CD4-positive, alpha-beta T cell treated with Interleukin-15 for 1 hour (primary cell): ENCODE measurements around the gene POGZ.
A peak's percentile ranks its signal among the peaks of the same experiment; 100 is the strongest.
"Not testable (repeated sequence)": the region's sequence is repeated elsewhere in the genome, so short reads cannot be mapped to it uniquely, and the experiment has no call there.

Experiments used
- DNase-seq: peaks from one replicate; pipeline ENCODE4 v3.0.0-alpha.2; 2020

POGZ gene

DNA sequence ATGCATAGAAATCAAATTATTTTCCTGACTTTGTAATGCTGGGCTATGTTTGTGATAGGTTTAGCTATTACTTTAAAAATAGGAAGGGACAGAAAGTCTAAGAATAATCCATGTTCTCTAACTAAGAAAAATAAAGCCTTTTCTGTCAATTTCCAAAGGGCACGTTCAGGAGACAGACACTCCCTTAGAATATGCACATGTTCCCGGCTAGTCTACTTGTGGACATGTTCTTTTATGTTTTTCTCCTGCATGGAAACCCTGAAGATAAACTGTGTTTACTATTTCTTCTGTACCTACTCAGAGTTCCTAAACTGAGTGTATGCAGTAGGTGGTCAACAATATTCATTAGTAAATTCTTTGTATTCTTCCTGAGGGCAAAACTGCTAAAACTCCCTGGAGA lies 47.4 kb downstream of the POGZ start:
- no peak for DNase-seq

DNA sequence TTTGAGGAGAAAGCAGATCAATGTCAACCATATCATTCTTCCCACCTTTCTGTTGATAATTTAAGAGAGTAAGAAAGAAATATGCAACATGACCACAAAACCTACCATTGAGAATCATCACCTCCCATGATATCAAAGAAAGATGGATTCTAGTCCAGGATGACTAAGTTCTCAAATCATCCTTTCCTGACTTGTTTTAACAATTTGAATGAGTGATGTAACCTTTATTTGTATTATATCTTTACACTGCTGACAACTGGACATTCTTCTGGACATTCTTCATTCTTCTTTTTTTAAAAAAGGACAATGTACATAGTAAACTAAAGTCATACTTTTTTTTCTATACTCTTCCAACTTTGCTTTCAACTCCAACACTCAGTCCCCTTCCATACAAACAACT lies 50.4 kb downstream of the POGZ start:
- DNase-seq, result no peak

DNA sequence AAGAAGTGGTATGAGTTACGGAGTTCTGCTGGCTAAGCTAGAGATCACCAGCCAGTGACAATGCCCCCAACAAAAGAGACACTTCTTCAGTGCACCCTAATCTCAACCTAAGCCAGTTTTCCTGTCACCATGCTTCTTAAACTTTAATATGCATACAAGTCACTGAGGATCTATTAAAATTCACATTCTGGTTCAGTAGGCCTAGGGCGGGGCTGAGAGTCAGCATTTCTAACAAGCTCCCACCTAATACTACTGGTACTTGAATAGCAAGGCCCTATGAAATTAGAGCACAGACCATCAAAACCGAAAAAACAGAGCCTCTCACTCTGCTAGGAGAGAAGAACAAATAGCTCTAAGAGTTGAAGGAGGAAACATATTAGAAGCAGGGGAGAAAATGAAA lies 52.0 kb downstream of the POGZ start:
- no peak for DNase-seq

DNA sequence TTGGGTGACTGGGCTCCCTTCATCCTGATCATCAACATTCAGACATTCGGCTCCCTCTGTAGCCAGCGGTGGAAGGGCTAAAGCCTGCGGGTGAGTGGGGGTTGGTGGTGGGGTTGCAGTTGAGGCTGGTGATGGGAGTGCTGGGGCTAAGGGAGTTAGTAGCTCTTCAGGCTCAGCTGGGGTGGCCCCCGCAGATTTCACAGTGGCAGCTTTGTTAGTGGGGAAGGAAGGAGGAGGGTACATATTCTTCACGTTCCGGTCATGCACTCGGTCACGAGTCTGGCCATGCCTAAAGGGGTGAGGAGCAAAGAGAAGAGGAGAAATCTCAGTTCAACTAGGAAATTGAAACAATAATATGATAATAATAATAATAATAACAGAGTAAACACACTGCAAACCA lies 53.1 kb downstream of the POGZ start:
- DNase-seq, result no peak

DNA sequence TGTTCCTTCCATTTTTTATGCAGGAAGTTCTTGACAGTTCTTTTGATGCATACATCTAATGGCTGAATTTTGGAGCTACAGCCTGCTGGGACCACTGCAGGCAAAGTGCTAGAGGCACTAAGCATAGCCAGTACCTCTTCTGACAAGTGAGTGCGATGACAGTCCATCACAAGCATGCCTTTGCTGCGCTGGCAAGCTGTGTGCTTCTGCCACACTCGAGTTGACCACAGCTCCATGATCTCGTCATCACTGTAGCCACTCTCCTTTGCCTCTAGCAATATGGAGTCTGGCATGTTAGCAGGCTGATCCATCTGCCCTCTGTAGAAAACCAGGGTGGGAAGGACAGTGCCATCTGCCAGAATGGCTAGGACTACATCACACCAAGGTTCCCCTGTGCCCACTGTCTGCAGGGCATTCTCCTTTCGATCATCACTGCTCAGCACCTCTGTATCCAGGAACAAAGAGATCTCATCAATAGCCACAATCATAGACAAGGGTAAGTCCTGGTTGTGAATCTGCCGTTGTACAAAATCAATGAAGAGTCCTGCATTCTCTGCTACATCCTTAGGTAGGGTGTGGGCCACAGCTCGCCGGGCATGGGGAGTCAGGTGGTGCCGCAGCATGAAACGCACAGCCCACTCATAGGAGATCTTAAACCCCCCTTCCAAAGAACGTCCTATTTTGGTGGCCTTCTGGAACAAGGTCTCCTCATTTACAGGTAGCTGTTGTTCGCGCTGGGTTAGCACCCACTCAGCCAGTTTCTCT lies 53.9 kb downstream of the POGZ start:
- DNase-seq, result no peak

DNA sequence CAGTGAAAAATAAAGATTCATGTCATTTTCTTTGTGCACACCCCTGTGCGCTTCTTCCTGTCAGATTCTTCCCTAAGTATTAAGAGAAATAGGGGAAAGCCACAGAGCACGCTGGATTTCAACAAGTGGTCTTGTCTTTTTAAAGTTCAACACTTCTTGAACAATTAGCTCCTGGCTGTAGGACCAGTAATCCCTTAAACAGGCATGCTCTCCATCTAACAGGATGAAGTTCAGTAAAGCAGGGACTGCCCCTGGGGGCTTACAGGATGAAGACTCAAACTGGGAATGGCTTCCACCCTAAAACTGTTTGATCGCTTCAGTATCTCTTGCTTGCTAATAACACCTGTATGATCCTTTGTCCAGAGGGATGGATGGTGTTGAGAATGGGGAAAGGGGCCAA lies 55.7 kb downstream of the POGZ start:
- no peak for DNase-seq

DNA sequence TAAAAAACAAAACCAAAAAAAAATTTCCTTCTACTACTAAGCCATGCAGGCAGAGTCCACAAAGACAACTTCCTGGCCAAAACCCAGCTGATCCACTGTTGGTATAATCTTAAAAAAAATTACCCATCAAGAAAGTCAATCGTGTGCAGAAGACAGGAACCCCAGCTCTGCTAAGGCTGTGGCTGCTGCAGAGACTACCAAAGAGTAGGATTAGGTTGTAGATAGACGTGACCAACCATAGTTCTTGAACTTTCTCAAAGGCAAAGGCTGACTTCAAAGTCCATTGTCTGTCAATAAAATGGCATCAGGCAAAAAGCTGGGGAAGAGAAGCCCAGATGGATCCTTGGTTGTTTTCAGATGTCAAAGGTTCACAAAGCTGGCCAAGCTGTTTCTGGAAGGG lies 56.5 kb downstream of the POGZ start:
- no peak for DNase-seq

DNA sequence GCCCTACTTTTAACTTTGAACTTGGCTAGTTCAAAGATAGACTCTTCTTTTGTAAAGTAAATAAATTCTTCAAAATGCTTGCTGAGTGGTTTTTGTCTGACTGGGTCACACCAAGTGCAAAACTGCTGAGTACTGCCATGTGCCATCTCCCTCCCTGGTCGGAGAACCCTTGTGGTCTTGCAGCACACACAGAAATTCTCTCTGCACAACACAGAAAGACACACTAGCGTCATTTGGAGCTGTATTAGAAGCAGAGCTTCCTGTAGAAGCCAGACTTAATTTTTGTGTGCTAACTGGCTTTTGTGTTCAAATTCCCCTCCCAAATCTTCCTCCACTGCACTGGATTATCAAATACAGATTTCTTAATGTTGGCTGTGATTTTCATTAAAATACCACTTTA lies 57.4 kb downstream of the POGZ start:
- DNase-seq, result no peak

DNA sequence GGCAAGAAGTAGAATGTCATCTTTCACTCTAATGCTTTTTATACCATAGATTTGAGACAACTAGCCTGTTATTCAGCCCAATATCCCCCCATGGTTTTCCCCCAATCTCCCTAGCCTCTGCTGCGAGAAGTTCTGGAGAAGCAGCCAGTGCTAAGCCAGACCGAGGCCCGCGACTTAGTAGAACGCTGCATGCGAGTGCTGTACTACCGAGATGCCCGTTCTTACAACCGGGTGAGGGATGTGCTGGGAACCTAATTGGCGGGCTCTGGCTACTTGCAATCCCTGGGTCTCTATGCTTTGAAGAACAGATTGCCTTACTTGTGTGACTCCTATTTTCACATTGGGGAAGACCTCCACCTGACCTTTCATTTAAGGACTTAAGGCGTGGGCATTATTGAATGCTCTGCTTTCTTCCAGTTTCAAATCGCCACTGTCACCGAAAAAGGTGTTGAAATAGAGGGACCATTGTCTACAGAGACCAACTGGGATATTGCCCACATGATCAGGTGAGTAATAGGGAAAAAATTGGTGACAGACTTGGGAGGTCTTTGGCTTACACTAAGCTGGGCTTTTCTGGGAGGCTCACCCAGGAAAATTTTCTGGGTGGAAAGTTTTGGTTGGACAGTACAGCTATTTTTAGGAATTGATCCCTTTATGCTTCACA lies 58.0 kb downstream of the POGZ start:
- DNase-seq, result no peak

DNA sequence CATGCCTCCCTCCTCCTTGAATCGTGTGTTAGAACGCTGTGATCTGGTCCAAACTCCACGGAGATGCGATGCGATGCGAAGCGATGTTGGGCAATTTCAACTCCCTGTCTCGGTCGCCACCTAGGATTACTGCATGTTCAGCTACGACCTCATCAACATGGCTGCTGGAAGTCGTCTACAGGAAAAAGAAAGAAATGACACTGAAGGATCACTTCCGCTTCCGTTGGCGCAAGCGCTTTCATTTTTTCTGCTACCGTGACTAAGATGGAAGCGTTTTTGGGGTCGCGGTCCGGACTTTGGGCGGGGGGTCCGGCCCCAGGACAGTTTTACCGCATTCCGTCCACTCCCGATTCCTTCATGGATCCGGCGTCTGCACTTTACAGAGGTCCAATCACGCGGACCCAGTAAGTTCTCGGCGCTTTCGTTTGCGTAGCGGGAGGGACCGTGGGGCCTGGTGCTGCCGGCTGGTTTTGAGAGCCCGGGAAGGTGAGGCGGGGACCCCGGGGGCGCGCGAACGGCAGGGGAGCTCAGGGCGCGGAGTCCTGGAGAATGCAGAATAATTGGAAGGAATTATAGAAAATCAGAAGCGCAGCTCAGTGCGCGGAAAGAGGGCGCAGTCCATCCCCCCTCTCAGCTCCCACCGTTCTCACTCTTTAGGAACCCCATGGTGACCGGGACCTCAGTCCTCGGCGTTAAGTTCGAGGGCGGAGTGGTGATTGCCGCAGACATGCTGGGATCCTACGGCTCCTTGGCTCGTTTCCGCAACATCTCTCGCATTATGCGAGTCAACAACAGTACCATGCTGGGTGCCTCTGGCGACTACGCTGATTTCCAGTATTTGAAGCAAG lies 59.7 kb downstream of the POGZ start, which contains the start of gene PSMB4:
Gene PSMB4 (plus strand): TSS at position 250 of the 848 bp plus-strand sequence. CDS start 15 bp downstream, at position 265.
- peak; percentile 88 for DNase-seq

DNA sequence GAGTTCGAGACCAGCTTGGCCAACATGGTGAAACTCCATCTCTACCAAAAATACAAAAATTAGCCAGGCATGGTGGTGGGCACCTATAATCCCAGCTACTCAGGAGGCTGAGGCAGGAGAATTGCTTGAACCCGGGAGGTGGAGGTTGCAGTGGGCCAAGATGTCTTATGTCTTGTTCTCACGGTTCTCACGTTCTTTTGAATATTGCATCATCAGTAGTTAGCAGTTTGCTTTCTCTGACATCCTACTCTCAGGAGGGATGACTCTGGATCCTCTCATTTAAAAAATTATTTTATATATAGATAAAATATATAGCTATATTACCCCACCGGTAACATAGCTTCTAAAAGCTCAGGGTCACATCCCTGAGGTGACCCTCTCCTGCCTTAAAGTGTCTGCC lies 63.0 kb downstream of the POGZ start:
- DNase-seq, result not testable (repeated sequence)

DNA sequence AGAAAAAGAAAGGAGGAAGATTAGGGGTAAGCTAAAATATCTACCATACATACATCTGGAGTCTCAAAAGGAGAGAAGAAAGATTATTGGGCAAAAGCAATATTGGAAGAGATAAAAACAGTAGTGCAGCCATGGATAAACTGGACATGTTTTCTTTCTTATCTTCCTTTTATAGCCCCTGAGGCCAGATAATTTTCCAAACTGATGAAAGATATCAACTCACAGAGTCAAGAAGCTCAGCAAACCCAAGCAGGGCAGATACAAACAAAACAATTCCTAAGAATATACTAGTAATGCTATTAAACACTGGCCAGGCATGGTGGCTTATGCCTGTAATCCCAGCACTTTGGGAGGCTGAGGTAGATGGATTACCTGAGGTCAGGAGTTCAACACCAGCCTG lies 65.7 kb downstream of the POGZ start:
- DNase-seq, result no peak

DNA sequence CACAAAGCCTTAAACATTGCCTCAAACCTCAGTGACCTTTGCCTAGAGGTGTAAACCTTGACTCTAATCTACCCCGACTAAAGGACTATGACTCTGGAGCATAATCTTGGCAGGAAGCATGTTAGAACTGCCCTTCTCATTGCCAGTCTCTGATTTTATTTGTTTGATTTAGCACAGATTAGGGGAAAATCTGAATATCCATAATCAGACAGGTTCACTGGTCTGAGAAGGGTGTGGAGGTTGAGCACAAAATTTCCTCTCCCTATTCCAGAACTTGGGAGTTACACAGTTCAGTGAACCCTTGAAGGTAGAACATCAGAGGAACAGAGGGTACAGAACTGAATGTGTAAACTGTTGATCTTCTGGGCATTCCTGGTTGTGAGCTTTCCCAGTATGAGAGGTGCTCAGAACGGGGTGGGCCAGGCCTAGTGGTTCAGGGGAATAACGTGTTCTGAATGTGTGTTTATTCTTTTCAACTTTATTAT lies 68.2 kb downstream of the POGZ start:
- DNase-seq, result no peak

DNA sequence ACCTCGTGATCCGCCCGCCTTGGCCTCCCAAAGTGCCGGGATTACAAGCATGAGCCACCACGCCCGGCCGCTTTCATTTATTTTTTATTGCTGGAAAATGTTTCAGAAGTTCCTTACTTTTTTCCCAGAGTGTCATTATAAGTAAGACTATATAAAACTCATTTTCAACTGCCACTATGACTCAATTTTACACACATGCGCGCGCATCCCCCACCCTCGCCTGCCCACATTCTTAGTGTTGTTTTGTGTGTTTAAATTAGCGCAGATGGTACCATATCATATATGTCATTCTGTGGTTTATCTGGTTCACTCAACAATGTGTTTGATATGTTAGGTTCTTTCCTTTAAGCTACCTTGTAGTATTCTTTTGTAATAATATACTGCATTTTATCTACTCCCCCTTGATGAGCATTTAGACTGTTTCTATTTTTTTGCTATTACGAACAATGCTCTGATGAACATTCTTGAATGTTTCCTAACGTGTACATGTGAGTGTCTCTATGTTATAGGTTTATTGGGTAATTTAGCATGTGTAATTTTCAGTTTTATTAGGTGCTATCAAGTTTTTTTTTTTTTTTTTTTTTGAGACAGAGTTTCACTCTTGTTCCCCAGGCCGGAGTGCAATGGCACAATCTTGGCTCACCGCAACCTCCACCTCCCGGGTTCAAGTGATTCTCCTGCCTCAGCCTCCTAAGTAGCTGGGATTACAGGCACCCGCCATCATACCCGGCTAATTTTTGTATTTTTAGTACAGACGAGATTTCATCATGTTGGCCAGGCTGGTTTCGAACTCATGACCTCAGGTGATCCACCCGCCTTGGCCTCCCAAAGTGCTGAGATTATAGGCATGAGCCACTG lies 68.8 kb downstream of the POGZ start:
- DNase-seq, result not testable (repeated sequence)

DNA sequence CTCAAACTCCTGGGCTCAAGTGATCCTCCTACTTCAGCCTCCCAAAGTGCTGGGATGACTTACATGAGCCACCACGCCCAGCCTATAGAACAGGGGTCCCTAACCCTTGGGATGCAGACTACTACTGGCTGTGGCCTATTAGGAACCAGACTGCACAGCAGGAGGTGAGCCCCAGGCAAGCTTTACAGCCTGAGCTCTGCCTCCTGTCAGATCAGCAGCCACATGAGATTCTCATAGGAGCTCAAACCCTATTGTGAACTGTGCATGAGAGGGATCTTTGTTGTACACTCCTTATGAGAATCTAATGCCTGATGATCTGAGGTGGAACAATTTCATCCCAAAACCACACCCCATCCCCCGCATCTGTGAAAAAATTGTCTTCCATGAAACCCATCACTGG lies 73.3 kb downstream of the POGZ start:
- no peak for DNase-seq

DNA sequence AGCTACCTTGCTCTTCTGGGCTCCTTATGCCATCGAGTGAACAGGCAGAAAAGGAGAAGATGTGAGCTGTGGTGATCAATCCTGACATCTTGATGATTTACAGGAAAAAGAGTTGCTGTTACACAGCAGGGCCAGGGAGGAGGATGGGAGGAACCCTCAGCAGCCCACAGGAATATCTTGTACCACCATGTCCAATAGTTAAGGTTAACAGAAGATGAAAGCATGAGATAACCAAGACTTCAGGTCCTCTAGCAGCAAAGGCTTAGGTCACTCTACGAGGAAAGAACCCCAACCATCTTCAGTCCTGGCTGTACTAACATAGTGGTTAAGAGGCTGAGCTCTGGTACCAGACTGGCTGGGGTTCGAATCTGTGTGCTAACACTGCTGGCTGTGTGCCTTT lies 74.7 kb downstream of the POGZ start:
- DNase-seq, result no peak

DNA sequence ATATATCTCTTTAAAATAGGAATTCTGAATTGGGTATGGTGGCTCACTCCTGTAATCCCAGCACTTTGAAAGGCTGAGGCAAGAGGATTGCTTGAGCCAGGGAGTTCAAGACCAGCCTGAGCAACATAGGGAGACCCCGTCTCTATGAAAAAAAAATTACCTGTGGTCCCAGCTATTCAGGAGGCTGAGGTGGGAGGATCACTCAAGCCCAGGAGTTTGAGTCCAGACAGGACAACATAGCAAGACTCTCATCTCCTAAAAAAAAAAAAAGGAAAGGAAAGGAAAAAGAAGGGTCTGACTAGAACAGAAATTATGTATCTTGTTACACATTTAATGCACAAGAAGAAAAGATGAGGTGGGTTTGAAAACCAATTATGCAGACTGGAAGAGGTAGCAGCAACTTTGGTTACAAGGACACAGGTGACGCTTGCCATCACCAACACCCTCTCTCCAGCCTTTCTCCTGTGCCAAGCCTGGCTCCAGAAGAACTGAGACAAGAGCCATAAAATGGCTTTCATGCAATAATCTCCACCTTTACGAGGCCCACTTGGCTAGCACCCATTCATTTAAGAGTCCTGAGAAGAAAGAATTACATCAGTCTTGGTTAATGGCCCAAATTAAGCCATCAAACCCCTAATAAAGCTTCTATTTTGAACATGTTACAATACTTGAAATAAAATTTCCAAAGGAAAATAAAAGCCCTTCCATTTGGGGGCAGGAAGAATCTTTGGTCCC lies 82.0 kb downstream of the POGZ start:
- no peak for DNase-seq

DNA sequence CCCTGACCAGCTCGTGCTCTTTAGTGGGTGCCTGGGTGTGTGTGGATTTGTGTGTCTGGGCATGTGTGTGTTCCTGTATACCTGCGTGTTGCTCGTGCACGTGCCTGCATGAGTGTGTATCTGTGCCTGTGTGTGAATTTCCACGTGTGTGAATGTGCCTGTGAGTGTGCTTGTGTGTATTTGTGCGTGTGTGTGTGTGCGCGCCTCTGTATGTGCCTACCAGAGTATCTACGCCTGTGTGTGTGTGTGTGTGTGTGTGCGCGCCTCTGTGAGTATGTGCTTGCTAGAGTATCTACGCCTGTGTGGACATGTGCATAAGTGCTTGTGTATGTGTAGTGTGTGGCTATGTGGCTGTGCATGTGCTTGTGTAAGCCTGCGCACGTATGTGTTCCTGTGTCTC lies 86.1 kb downstream of the POGZ start:
- no peak for DNase-seq

DNA sequence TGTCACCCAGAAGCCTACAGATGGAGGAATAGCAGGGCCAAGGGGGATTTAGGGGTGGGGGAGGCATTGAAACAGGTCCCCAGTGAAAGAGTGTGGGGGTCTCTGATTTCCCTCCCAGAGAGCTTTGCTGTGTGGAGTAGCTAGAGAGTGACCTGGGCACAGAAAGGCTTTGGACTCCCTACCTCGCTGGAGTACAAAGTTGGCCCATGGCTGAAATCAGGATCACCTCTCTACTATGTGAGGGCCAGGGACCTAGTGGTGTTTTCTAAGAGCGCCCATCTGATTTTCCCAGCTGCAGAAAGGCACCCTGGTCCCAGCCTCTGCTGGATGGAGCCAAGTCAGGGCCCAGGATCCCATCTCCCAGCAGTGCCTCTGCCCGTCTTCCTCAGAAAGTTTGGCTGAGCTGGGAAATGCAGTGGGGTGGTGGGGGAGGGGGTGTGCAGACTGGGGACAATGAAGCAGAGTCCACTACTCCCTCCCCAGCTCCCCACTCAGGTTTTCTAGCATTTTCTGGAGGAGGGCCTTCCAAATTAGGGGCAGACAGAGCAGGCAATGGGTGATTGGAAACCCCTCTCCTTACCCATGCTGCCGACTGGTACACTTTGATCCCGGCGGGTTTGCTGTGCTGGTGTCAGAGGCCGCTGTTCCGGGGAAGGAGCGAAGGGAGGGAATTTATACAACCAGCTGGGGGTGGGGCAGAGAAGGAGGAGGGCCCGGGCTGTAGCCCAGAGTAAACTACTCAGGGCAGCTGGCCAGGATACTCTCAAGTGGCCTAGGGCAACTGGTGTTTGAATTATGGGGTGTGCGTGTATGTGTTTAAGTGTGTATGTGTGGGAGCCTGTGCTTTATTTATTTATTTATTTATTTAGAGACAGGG lies 87.0 kb downstream of the POGZ start, which contains the start of gene SELENBP1:
Gene SELENBP1 (minus strand): TSS at position 648 of the 877 bp plus-strand sequence. CDS start 64 bp downstream, at position 584.
- DNase-seq, result no peak

DNA sequence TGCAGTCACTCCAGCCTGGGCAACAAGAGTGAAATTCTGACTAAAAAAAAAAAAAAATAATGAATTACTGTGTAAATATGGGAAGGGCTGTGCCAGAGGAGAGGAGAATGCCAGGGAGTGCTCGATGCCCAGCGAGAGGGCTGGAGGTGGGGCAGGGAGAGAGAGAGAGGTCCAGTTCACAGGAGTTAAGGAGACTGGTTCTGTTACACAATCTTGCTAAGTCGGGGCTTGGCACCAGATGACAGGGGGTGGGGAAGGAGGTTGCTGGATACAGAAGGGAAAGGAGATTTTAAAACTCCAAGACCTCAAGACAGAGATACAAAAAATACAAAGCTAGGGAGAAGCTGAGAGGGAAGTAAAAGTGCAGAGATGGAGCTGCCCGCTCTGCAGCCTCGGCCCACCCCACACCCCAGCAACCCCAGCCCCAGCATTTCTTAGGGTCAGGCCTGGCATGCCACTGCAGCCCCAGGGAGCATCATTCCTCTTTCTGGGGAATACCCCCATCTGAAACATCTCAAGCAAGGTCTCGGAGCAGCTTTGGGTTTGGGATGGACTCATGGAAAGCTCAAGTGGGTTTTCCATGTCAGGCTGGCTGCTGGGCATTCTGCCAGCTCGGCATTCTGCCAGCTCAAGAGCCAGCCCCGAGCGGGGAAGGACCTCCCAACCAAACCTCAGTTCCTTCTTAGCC lies 87.8 kb downstream of the POGZ start:
- no peak for DNase-seq
